Liver (tissue), 9 donors: ENCODE results near the gene RGS13. TPM values are rescaled to one million over a fixed set of nuclear protein-coding genes. Genes with fewer than 3 reads are reported as not detected.

Experiments
- DNase-seq: peaks from one replicate; pipeline ENCODE4 v3.0.0-alpha.2; 2017; ENCODE audit warnings: low spot score
- H3K27ac ChIP-seq, 2 donors: one replicate each; pipeline ENCODE4 v1.7.0; 2013; ENCODE audit warnings: inconsistent platforms in 2 of 2, low read length in 2 of 2, control low read depth in 1 of 2, low read depth in 1 of 2, mild to moderate bottlenecking in 1 of 2
- H3K27me3 ChIP-seq, 4 donors: one replicate each; pipeline versions ENCODE4 v1.6.1 to v1.7.0; 2013; ENCODE audit warnings: low read length in 3 of 4, inconsistent platforms in 1 of 4, mild to moderate bottlenecking in 1 of 4, moderate library complexity in 1 of 4; ENCODE audit not compliant: control insufficient read depth in 4 of 4, insufficient read depth in 4 of 4
- H3K36me3 ChIP-seq, 4 donors: one replicate each; pipeline versions ENCODE4 v1.6.1 to v1.7.0; 2013; ENCODE audit warnings: low read length in 3 of 4, mild to moderate bottlenecking in 3 of 4, low read depth in 1 of 4, moderate library complexity in 1 of 4; ENCODE audit not compliant: control insufficient read depth in 4 of 4, insufficient read depth in 3 of 4
- H3K4me1 ChIP-seq, 4 donors: one replicate each; pipeline versions ENCODE4 v1.6.1 to v1.7.0; 2013; ENCODE audit warnings: low read length in 3 of 4, mild to moderate bottlenecking in 3 of 4, moderate library complexity in 1 of 4; ENCODE audit not compliant: control insufficient read depth in 4 of 4, insufficient read depth in 4 of 4
- H3K4me3 ChIP-seq, 3 donors: one replicate each; pipeline versions ENCODE4 v1.6.1 to v1.7.0; 2013; ENCODE audit warnings: low read length in 3 of 3, control low read depth in 1 of 3, low read depth in 1 of 3, mild to moderate bottlenecking in 1 of 3
- H3K9ac ChIP-seq, 2 donors: one replicate each; pipeline ENCODE4 v1.7.0; 2013; ENCODE audit warnings: low read length in 2 of 2, mild to moderate bottlenecking in 2 of 2, moderate library complexity in 2 of 2, control low read depth in 1 of 2, low read depth in 1 of 2
- H3K9me3 ChIP-seq, 4 donors: one replicate each; pipeline versions ENCODE4 v1.6.1 to v1.7.0; 2013; ENCODE audit warnings: low read length in 3 of 4; ENCODE audit not compliant: control insufficient read depth in 4 of 4
- HNF4A ChIP-seq, 2 donors: conservative IDR thresholded peaks; 2 replicates each; pipeline ENCODE4 v1.6.1; 2016; ENCODE audit warnings: antibody characterized with exemption in 2 of 2, mild to moderate bottlenecking in 2 of 2
- HNF4G ChIP-seq: IDR thresholded peaks from 2 replicates; pipeline ENCODE4 v1.6.1; 2016; ENCODE audit warnings: antibody characterized with exemption
- JUND ChIP-seq, 2 donors: IDR thresholded peaks; 2 replicates each; pipeline ENCODE4 v1.6.1; 2016; ENCODE audit warnings: antibody characterized with exemption in 2 of 2
- RAD21 ChIP-seq, 2 donors: IDR thresholded peaks; 2 replicates each; pipeline ENCODE4 v1.6.1; 2016; ENCODE audit warnings: antibody characterized with exemption in 2 of 2, mild to moderate bottlenecking in 2 of 2
- TAF1 ChIP-seq: conservative IDR thresholded peaks from 2 replicates; pipeline ENCODE4 v1.6.1; 2016; ENCODE audit warnings: antibody characterized with exemption, mild to moderate bottlenecking
- WGBS: extraction: QIAGEN DNeasy Blood & Tissue Kit; methylation state at CpG from one replicate; pipeline ENCODE4 v1.1.7; 2013; 5-methylcytosine and 5-hydroxymethylcytosine counted together
- polyA plus RNA-seq, 2 donors: library from polyadenylated mRNA; stranded (reverse) in 1 of 2; unstranded in 1 of 2; fragments of 200-250 nt in 1 of 2; fragments of >200 nt in 1 of 2; fragmentation: Nextera tagmentation in 1 of 2; extraction: Ambion mirVana in 1 of 2; gene quantifications; one replicate each; pipeline versions ENCODE4 v1.2.1 to v1.2.3, GENCODE V29; 2013 to 2015
- total RNA-seq, 2 donors: library from RNA; depleted of rRNA; stranded (reverse); fragments of >200 nt; gene quantifications; one replicate each; pipeline ENCODE4 v1.2.3, GENCODE V29; 2014
- TF ChIP-seq, protein P1 (sequence below): fragments of 150-350 bp; IDR thresholded peaks from 2 replicates; pipeline ENCODE4 v1.5.1; 2017; ENCODE audit warnings: improper control_type of control experiment, low read depth, low read length; ENCODE audit not compliant: missing input control
- TF ChIP-seq, protein P2 (sequence below): IDR thresholded peaks from 2 replicates; pipeline ENCODE4 v1.6.1; 2016; ENCODE audit warnings: antibody characterized with exemption, mild to moderate bottlenecking
- TF ChIP-seq, protein P3 (sequence below): IDR thresholded peaks from 2 replicates; pipeline ENCODE4 v1.6.1; 2016; ENCODE audit warnings: antibody characterized with exemption
- TF ChIP-seq, protein P4 (sequence below): IDR thresholded peaks from 2 replicates; pipeline ENCODE4 v1.6.1; 2016; ENCODE audit warnings: antibody characterized with exemption
- TF ChIP-seq, protein P5 (sequence below): IDR thresholded peaks from 2 replicates; pipeline ENCODE4 v1.6.1; 2016; ENCODE audit warnings: antibody characterized with exemption
- donor health status: healthy.
- donor health status: healthy.
- donor health status: healthy.
- donor health status: healthy.
- donor health status: healthy.

The RGS13 gene
- total and polyA plus RNA-seq, 4 donors, result under 0.01 to 0.05 TPM; not detected in 2

DNA sequence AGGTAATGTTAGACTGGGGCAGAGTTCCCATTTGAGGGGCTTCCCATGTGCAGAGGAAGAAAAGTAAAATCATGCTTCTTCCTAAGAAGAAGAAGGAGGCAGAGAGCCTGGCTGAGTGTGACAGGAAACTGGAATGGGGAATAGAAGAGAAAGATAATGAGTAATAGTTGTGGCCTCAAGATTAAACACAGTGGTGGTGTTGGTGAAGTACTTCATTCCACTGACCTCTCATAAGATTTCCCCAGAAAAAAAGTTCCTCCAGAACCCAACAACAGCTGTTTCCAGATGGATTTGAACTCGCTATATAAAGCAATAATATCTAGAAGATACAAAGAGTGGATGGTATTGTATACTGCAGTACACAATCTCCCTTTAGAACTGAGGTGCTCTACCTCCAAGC, 47.4 kb upstream of the RGS13 start:
- no peak for TF ChIP-seq HNF4A (conservative IDR thresholded peaks at IDR 0.05)
- TF ChIP-seq, protein P1, sequence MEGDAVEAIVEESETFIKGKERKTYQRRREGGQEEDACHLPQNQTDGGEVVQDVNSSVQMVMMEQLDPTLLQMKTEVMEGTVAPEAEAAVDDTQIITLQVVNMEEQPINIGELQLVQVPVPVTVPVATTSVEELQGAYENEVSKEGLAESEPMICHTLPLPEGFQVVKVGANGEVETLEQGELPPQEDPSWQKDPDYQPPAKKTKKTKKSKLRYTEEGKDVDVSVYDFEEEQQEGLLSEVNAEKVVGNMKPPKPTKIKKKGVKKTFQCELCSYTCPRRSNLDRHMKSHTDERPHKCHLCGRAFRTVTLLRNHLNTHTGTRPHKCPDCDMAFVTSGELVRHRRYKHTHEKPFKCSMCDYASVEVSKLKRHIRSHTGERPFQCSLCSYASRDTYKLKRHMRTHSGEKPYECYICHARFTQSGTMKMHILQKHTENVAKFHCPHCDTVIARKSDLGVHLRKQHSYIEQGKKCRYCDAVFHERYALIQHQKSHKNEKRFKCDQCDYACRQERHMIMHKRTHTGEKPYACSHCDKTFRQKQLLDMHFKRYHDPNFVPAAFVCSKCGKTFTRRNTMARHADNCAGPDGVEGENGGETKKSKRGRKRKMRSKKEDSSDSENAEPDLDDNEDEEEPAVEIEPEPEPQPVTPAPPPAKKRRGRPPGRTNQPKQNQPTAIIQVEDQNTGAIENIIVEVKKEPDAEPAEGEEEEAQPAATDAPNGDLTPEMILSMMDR, result no peak
- TF ChIP-seq TAF1, result no peak
- TF ChIP-seq, protein P2, sequence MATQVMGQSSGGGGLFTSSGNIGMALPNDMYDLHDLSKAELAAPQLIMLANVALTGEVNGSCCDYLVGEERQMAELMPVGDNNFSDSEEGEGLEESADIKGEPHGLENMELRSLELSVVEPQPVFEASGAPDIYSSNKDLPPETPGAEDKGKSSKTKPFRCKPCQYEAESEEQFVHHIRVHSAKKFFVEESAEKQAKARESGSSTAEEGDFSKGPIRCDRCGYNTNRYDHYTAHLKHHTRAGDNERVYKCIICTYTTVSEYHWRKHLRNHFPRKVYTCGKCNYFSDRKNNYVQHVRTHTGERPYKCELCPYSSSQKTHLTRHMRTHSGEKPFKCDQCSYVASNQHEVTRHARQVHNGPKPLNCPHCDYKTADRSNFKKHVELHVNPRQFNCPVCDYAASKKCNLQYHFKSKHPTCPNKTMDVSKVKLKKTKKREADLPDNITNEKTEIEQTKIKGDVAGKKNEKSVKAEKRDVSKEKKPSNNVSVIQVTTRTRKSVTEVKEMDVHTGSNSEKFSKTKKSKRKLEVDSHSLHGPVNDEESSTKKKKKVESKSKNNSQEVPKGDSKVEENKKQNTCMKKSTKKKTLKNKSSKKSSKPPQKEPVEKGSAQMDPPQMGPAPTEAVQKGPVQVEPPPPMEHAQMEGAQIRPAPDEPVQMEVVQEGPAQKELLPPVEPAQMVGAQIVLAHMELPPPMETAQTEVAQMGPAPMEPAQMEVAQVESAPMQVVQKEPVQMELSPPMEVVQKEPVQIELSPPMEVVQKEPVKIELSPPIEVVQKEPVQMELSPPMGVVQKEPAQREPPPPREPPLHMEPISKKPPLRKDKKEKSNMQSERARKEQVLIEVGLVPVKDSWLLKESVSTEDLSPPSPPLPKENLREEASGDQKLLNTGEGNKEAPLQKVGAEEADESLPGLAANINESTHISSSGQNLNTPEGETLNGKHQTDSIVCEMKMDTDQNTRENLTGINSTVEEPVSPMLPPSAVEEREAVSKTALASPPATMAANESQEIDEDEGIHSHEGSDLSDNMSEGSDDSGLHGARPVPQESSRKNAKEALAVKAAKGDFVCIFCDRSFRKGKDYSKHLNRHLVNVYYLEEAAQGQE, result no peak
- TF ChIP-seq JUND (IDR thresholded peaks at IDR 0.05), result no peak
- TF ChIP-seq, protein P3, sequence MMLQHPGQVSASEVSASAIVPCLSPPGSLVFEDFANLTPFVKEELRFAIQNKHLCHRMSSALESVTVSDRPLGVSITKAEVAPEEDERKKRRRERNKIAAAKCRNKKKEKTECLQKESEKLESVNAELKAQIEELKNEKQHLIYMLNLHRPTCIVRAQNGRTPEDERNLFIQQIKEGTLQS, result no peak
- no peak overlapping the region for H3K27ac ChIP-seq
- H3K4me1 ChIP-seq, result no peaks in the 10 kb centered on the region
- no peaks in the 10 kb centered on the region for H3K27me3 ChIP-seq
- H3K9ac ChIP-seq, result no peak overlapping the region
- no peak for DNase-seq
- no peaks in the 10 kb centered on the region for H3K36me3 ChIP-seq
- WGBS, result 80% methylated on average over 1 of the region's 1 CpG
- H3K9me3 ChIP-seq, result no peaks in the 10 kb centered on the region
- no peak overlapping the region for H3K4me3 ChIP-seq

DNA sequence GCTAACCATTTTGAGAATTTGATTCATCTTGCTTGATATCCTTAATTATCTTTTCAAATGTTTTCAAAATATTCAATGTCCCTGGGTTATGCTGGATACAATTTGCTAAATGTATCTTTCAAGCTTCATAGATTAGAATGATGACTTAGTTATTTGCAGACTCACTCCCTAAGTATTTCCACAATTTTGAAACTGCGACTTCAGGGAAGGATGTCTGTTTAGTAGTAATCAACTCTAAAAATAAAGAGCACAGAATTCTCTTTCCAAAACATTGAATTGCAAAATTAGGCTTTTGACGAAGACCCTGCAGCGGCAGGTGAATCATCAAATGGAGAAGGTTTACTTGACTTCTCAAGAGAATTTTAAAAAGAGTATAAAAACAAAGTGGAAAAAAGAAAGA, 46.1 kb upstream of the RGS13 start:
- H3K4me1 ChIP-seq, result no peaks in the 10 kb centered on the region
- WGBS, result 90% methylated on average over 3 of the region's 3 CpGs
- no peak overlapping the region for H3K4me3 ChIP-seq
- H3K9me3 ChIP-seq, result no peaks in the 10 kb centered on the region
- TF ChIP-seq, protein P4, sequence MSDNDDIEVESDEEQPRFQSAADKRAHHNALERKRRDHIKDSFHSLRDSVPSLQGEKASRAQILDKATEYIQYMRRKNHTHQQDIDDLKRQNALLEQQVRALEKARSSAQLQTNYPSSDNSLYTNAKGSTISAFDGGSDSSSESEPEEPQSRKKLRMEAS, result no peak
- TF ChIP-seq RAD21 (IDR thresholded peaks at IDR 0.05) (no peak), TAF1 (no peak), HNF4G (no peak)
- TF ChIP-seq, protein P3, result no peak
- TF ChIP-seq, protein P5, sequence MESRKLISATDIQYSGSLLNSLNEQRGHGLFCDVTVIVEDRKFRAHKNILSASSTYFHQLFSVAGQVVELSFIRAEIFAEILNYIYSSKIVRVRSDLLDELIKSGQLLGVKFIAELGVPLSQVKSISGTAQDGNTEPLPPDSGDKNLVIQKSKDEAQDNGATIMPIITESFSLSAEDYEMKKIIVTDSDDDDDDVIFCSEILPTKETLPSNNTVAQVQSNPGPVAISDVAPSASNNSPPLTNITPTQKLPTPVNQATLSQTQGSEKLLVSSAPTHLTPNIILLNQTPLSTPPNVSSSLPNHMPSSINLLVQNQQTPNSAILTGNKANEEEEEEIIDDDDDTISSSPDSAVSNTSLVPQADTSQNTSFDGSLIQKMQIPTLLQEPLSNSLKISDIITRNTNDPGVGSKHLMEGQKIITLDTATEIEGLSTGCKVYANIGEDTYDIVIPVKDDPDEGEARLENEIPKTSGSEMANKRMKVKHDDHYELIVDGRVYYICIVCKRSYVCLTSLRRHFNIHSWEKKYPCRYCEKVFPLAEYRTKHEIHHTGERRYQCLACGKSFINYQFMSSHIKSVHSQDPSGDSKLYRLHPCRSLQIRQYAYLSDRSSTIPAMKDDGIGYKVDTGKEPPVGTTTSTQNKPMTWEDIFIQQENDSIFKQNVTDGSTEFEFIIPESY, result no peak
- no peaks in the 10 kb centered on the region for H3K27me3 ChIP-seq
- H3K9ac ChIP-seq, result no peak overlapping the region
- DNase-seq, result no peak
- H3K36me3 ChIP-seq, result no peaks in the 10 kb centered on the region
- H3K27ac ChIP-seq, result no peak overlapping the region
